K562 (cell line): ENCODE results near the gene HDAC1.

Experiments used
- BDP1 ChIP-seq: IDR thresholded peaks from 3 replicates; pipeline ENCODE4 v1.6.1; 2011; ENCODE audit not compliant: insufficient read length, insufficient read depth
- CBFB ChIP-seq: sonication (generic); formaldehyde crosslinking; IDR thresholded peaks from 2 replicates; pipeline ENCODE4 v1.4.0; 2020; ENCODE audit warnings: mild to moderate bottlenecking, missing genetic modification reagents
- HCFC1 ChIP-seq: IDR thresholded peaks from 2 replicates; pipeline ENCODE4 v1.6.1; 2012; ENCODE audit warnings: low read depth, low read length, improper control_type of control experiment
- NCOA2 ChIP-seq, 2 experiments: fragments of 450-650 bp; IDR thresholded peaks; 2 replicates each; pipeline ENCODE4 v1.6.1; 2018; ENCODE audit warnings: mild to moderate bottlenecking in 2 of 2, moderate library complexity in 1 of 2; ENCODE audit not compliant: partially characterized antibody in 2 of 2
- SMARCA5 ChIP-seq: fragments of 450-650 bp; IDR thresholded peaks from 2 replicates; pipeline ENCODE4 v1.6.1; 2016
- YBX1 ChIP-seq: fragments of 450-650 bp; IDR thresholded peaks from 2 replicates; pipeline ENCODE4 v1.7.1; 2016; ENCODE audit warnings: mild to moderate bottlenecking
- ZNF143 ChIP-seq: sonication (generic); formaldehyde crosslinking; IDR thresholded peaks from 2 replicates; pipeline ENCODE4 v1.9.0; 2022; ENCODE audit warnings: mild to moderate bottlenecking, missing genetic modification reagents
- ZNF23 ChIP-seq: fragments of 250-450 bp; sonication (Bioruptor Pico); IDR thresholded peaks from 2 replicates; pipeline ENCODE4 v1.4.0; 2020; ENCODE audit warnings: mild to moderate bottlenecking
- ZNF263 ChIP-seq: sonication (generic); formaldehyde crosslinking; IDR thresholded peaks from 2 replicates; pipeline ENCODE4 v1.8.0; 2022; ENCODE audit warnings: mild to moderate bottlenecking, missing genetic modification reagents, borderline replicate concordance

GRCh38 chr1:32376199-32376598 is 84.3 kb downstream of the HDAC1 start:
- TF ChIP-seq YBX1 = no peak
- no peak for TF ChIP-seq ZNF263
- TF ChIP-seq BDP1 = no peak
- TF ChIP-seq NCOA2 (IDR thresholded peaks at IDR 0.05; ENCODE audit: partially characterized antibody in 2 of 2) = no peak
- TF ChIP-seq HCFC1 = no peak
- TF ChIP-seq SMARCA5 = no peak
- no peak for TF ChIP-seq ZNF143 (CRISPR knock-in tag)
- TF ChIP-seq CBFB = no peak
- no peak for TF ChIP-seq ZNF23 (CRISPR knock-in tag)
